WTC11 (cell line): Measurements from ENCODE around the gene RPL14. TPM values are rescaled to one million over a fixed set of nuclear protein-coding genes. Genes with fewer than 3 reads are reported as not detected.

Experiments used
- ATAC-seq: fragments of 200-7000 bp; cut with Tn5 transposase; 2 replicates; pipeline ENCODE4 v1.10.0; 2021; ENCODE audit warnings: mild to moderate bottlenecking, moderate library complexity
- CTCF ChIA-PET: fragments of 300-600 bp; sonication (Branson Sonifier 250); formaldehyde crosslinking; loops from one replicate; lab custom pipeline; 2021; ENCODE audit warnings: antibody characterized with exemption; lab: Charles Lee
- POLR2A ChIA-PET: fragments of 350-600 bp; sonication (Branson Sonifier 250); formaldehyde crosslinking; loops from one replicate; lab custom pipeline; 2021; ENCODE audit warnings: antibody characterized with exemption; lab: Charles Lee
- DNase-seq: peaks from one replicate; pipeline ENCODE4 v3.0.0; 2021; ENCODE audit warnings: low spot score
- H3K27ac Mint-ChIP-seq: 2 replicates; pipeline ENCODE4 v1.8.0; 2021; ENCODE audit warnings: mixed read lengths
- H3K27me3 Mint-ChIP-seq: 2 replicates; pipeline ENCODE4 v1.8.0; 2021; ENCODE audit warnings: low read depth, mild to moderate bottlenecking, moderate library complexity, mixed read lengths
- H3K36me3 Mint-ChIP-seq: 2 replicates; pipeline ENCODE4 v1.8.0; 2021; ENCODE audit warnings: mixed read lengths
- H3K4me1 Mint-ChIP-seq: 2 replicates; pipeline ENCODE4 v1.8.0; 2022; ENCODE audit warnings: mixed read lengths
- H3K4me3 Mint-ChIP-seq: 2 replicates; pipeline ENCODE4 v1.8.0; 2021; ENCODE audit warnings: mild to moderate bottlenecking, moderate library complexity, mixed read lengths
- H3K9me3 Mint-ChIP-seq: 2 replicates; pipeline ENCODE4 v1.8.0; 2021; ENCODE audit warnings: mixed read lengths
- ATF3 ChIP-seq: sonication (generic); formaldehyde crosslinking; conservative IDR thresholded peaks from 2 replicates; pipeline ENCODE4 v1.8.1; 2022; ENCODE audit warnings: mild to moderate bottlenecking, missing genetic modification reagents
- CBFB ChIP-seq: sonication (generic); formaldehyde crosslinking; IDR thresholded peaks from 2 replicates; pipeline ENCODE4 v1.8.1; 2022; ENCODE audit warnings: mild to moderate bottlenecking, low read depth, missing genetic modification reagents
- CREB1 ChIP-seq: sonication (generic); formaldehyde crosslinking; IDR thresholded peaks from 2 replicates; pipeline ENCODE4 v1.8.0; 2023; ENCODE audit warnings: mild to moderate bottlenecking, missing genetic modification reagents
- CREM ChIP-seq: sonication (generic); formaldehyde crosslinking; IDR thresholded peaks from 2 replicates; pipeline ENCODE4 v1.8.1; 2022; ENCODE audit warnings: mild to moderate bottlenecking, missing genetic modification reagents, moderate library complexity
- E2F4 ChIP-seq: sonication (generic); formaldehyde crosslinking; IDR thresholded peaks from 2 replicates; pipeline ENCODE4 v1.8.1; 2022; ENCODE audit warnings: low read depth, mild to moderate bottlenecking, moderate library complexity, missing genetic modification reagents, borderline replicate concordance
- NR1H2 ChIP-seq: sonication (generic); formaldehyde crosslinking; IDR thresholded peaks from 2 replicates; pipeline ENCODE4 v1.9.0; 2021; ENCODE audit warnings: mild to moderate bottlenecking, moderate library complexity, missing genetic modification reagents
- PREB ChIP-seq: sonication (generic); formaldehyde crosslinking; IDR thresholded peaks from 2 replicates; pipeline ENCODE4 v1.8.1; 2022; ENCODE audit warnings: mild to moderate bottlenecking, missing genetic modification reagents, moderate library complexity, borderline replicate concordance
- SMAD4 ChIP-seq: sonication (generic); formaldehyde crosslinking; IDR thresholded peaks from 2 replicates; pipeline ENCODE4 v1.8.0; 2022; ENCODE audit warnings: mild to moderate bottlenecking, missing genetic modification reagents
- TEAD4 ChIP-seq: sonication (generic); formaldehyde crosslinking; IDR thresholded peaks from 2 replicates; pipeline ENCODE4 v1.8.0; 2022; ENCODE audit warnings: mild to moderate bottlenecking, missing genetic modification reagents
- USF2 ChIP-seq: sonication (generic); formaldehyde crosslinking; IDR thresholded peaks from 2 replicates; pipeline ENCODE4 v1.8.1; 2023; ENCODE audit warnings: mild to moderate bottlenecking, missing genetic modification reagents, moderate library complexity
- ZMAT4 ChIP-seq: fragments of 250-450 bp; sonication (Bioruptor Pico); IDR thresholded peaks from 2 replicates; pipeline ENCODE4 v1.9.0; 2021; ENCODE audit warnings: mild to moderate bottlenecking
- ZNF121 ChIP-seq: sonication (generic); formaldehyde crosslinking; IDR thresholded peaks from 2 replicates; pipeline ENCODE4 v1.8.0; 2023; ENCODE audit warnings: missing genetic modification reagents
- ZNF219 ChIP-seq: sonication (generic); formaldehyde crosslinking; IDR thresholded peaks from 2 replicates; pipeline ENCODE4 v1.8.0; 2023; ENCODE audit warnings: missing genetic modification reagents, mild to moderate bottlenecking, borderline replicate concordance
- ZNF425 ChIP-seq: fragments of 250-450 bp; sonication (Bioruptor Pico); conservative IDR thresholded peaks from 2 replicates; pipeline ENCODE4 v1.9.0; 2021; ENCODE audit warnings: mild to moderate bottlenecking
- ZNF512 ChIP-seq: sonication (generic); formaldehyde crosslinking; IDR thresholded peaks from 2 replicates; pipeline ENCODE4 v1.8.1; 2022; ENCODE audit warnings: missing genetic modification reagents, borderline replicate concordance
- ZSCAN18 ChIP-seq: fragments of 250-450 bp; sonication (Bioruptor Pico); IDR thresholded peaks from 2 replicates; pipeline ENCODE4 v2.1.2; 2022; ENCODE audit warnings: mild to moderate bottlenecking, moderate library complexity
- total RNA-seq: library from RNA; stranded (reverse); gene quantifications from 3 replicates; pipeline ENCODE4 v1.2.3, GENCODE V29; 2021

Gene RPL14
- total RNA-seq, 1 experiment from 2014 or later: 2,816 TPM

GRCh38 chr3:40407611-40408010 is 49.5 kb upstream of the RPL14 start (continued):
- no peak for TF ChIP-seq ZNF425

- peaks cover 3% of the 10 kb centered on the region; the same call in 1 of the 2 replicates for H3K4me1 Mint-ChIP-seq
- no peak for ATAC-seq
- H3K36me3 Mint-ChIP-seq: no peaks in the 10 kb centered on the region
- no peak for TF ChIP-seq ATF3
- TF ChIP-seq ZNF121: no peak
- no peak for TF ChIP-seq ZNF219 (CRISPR knock-in tag)
- no peak for TF ChIP-seq ZSCAN18 (CRISPR knock-in tag)
- no peak for TF ChIP-seq CREB1 (CRISPR knock-in tag)
- no peak for TF ChIP-seq CBFB (CRISPR knock-in tag)
- no peak for TF ChIP-seq ZNF512 (CRISPR knock-in tag)
- no peak for TF ChIP-seq ZNF425
- TF ChIP-seq CREM (CRISPR knock-in tag): no peak
- TF ChIP-seq E2F4 (CRISPR knock-in tag): no peak
- no peak for TF ChIP-seq TEAD4 (CRISPR knock-in tag)
- H3K27me3 Mint-ChIP-seq: no peaks in the 10 kb centered on the region; the same call in 1 of the 2 replicates
- no peak for DNase-seq
- ChIA-PET POLR2A (no interaction called here), CTCF (no interaction called here)
- H3K9me3 Mint-ChIP-seq: no peaks in the 10 kb centered on the region
- no peak overlapping the region for H3K27ac Mint-ChIP-seq
- no peak overlapping the region for H3K4me3 Mint-ChIP-seq
Measured at GRCh38 chr3:40414270-40414669, 42.9 kb upstream of the RPL14 start.

- Mint-ChIP-seq H3K4me3 (no peak overlapping the region), H3K36me3 (no peaks in the 10 kb centered on the region), H3K9me3 (no peaks in the 10 kb centered on the region), H3K27me3 (no peaks in the 10 kb centered on the region; the same call in 1 of the 2 replicates), H3K4me1 (peaks cover 3% of the 10 kb centered on the region; the same call in 1 of the 2 replicates), H3K27ac (no peak overlapping the region)
- no peak for DNase-seq
- CTCF ChIA-PET: no interaction called here
- POLR2A ChIA-PET: no interaction called here
- no peak for ATAC-seq
- TF ChIP-seq PREB (CRISPR knock-in tag) (no peak), ZMAT4 (no peak), NR1H2 (CRISPR knock-in tag) (no peak), USF2 (CRISPR knock-in tag) (no peak), SMAD4 (CRISPR knock-in tag) (no peak)
Measured at GRCh38 chr3:40417845-40418543, 39.1 kb upstream of the RPL14 start.
